ENCODE results near the gene CXCL1. TPM values are rescaled to one million over a fixed set of nuclear protein-coding genes. Genes with fewer than 3 reads are reported as not detected.
A peak's percentile ranks its signal among the peaks of the same experiment; 100 is the strongest.

The CXCL1 gene
- total RNA-seq: 17.4 and 134 TPM in 2 replicates

GRCh38 chr4:73869130-73870055 is at the start of gene CXCL1:
TSS of gene CXCL1 (plus strand) at chr4:73869393. CDS start at chr4:73869471, 78 bp downstream.
- TF ChIP-seq, protein P1, sequence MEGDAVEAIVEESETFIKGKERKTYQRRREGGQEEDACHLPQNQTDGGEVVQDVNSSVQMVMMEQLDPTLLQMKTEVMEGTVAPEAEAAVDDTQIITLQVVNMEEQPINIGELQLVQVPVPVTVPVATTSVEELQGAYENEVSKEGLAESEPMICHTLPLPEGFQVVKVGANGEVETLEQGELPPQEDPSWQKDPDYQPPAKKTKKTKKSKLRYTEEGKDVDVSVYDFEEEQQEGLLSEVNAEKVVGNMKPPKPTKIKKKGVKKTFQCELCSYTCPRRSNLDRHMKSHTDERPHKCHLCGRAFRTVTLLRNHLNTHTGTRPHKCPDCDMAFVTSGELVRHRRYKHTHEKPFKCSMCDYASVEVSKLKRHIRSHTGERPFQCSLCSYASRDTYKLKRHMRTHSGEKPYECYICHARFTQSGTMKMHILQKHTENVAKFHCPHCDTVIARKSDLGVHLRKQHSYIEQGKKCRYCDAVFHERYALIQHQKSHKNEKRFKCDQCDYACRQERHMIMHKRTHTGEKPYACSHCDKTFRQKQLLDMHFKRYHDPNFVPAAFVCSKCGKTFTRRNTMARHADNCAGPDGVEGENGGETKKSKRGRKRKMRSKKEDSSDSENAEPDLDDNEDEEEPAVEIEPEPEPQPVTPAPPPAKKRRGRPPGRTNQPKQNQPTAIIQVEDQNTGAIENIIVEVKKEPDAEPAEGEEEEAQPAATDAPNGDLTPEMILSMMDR (IDR thresholded peaks at IDR 0.05; ENCODE audit: insufficient read depth, low read depth, low read length): no peak
- H3K4me3 ChIP-seq (ENCODE audit: low read depth, low read length): peak within 1 kb of the TSS; percentile 69
- DNase-seq (ENCODE audit: low read depth): no peak

DNA sequence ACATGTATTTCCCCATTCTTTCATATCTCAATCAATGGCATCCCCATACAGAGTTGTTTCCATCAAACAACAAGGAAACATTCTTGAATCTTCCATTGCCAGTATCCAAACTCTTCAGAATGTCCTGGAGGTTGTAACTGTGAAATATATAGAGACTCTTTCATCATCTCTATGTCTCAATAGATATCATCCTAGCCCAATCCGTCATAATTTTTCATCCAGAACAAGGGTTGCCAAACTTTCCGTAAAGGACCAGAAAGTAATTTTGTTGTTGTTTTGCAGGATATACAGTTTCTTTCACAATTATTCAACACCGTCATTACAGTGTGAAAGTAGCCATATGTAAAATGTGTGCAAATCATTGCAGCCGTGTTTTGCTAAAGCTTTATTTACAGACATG is 47.9 kb upstream of the CXCL1 start:
- TF ChIP-seq, protein P1 (IDR thresholded peaks at IDR 0.05; ENCODE audit: insufficient read depth, low read depth, low read length): no peak

DNA sequence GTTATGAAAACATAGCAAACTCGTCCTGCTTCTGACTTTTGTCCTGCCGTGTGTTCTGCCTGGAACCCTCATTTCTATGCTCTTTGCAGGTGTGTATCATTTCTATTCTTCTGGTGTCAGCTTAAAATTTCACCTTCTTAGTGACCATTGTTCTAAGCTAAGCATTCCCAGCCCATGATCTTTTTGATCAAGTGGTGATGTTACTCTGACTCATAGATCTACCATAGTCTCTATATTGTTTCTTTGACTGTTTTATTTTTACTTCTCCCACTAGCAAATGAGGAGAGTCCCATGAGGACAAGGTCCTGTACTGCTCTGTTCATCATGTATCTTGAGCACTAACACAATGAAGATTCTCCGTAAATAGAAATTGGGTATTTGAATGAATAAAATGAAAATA is 46.8 kb upstream of the CXCL1 start:
- no peak overlapping the region for H3K4me3 ChIP-seq (ENCODE audit: low read depth, low read length)
- DNase-seq (ENCODE audit: low read depth): no peak
- TF ChIP-seq, protein P1 (IDR thresholded peaks at IDR 0.05; ENCODE audit: insufficient read depth, low read depth, low read length): no peak

More for the DNA sequence above, 47.9 kb upstream of the CXCL1 start:
- DNase-seq (ENCODE audit: low read depth): peak; percentile 16
- H3K4me3 ChIP-seq (ENCODE audit: low read depth, low read length): no peak overlapping the region

DNA sequence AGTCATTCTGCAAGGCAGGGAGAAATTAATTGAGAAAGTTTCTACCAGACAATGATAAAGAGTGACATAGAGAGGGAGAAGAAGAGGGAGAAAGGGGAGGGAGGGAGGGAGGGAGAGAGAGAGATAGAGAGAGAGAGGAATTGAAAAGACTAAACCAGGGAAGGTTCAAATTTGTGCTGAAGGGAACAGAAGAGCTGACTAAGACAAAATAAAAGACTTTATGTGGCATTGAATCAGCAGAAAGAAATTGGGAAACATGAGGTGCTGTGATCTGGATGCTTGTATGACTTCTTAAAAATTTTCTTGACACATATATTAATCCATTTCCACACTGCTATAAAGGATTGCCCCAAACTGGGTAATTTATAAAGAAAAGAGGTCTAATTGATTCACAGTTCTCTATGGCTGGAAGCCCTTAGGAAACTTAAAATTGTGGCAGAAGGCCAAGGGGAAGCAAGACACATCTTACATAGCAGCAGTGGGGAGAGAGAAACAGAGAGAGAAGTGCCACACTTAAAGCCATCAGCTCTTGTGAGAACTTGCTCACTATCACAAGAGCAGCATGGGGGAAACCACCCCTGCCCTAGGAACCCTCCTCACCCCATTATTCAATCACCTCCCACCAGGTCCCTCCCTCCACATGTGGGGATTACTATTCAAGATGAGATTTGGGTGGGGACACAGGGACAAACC is 46.2 kb upstream of the CXCL1 start:
- TF ChIP-seq, protein P1 (IDR thresholded peaks at IDR 0.05; ENCODE audit: insufficient read depth, low read depth, low read length): no peak
- no peak for DNase-seq (ENCODE audit: low read depth)
- no peak overlapping the region for H3K4me3 ChIP-seq (ENCODE audit: low read depth, low read length)

DNA sequence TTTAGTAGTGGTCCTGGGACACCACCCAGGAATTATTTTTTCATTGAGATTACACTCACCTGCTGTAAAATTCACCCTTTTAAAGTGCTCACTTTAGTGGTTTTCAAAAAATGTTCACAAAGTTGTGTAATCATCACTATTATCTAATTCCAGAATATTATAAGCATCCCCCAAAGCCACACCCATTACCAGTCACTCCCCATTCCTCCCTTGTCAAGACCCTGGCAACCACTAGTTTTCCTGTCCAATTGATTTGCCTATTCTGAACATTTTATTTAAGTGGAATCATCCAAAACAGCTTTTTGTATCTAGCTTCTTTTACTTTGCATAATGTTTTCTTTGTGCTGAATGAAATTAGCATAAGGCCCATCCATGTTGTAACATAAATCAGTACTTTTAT is 45.4 kb upstream of the CXCL1 start:
- H3K4me3 ChIP-seq (ENCODE audit: low read depth, low read length): no peak overlapping the region
- no peak for DNase-seq (ENCODE audit: low read depth)
- TF ChIP-seq, protein P1 (IDR thresholded peaks at IDR 0.05; ENCODE audit: insufficient read depth, low read depth, low read length): no peak

DNA sequence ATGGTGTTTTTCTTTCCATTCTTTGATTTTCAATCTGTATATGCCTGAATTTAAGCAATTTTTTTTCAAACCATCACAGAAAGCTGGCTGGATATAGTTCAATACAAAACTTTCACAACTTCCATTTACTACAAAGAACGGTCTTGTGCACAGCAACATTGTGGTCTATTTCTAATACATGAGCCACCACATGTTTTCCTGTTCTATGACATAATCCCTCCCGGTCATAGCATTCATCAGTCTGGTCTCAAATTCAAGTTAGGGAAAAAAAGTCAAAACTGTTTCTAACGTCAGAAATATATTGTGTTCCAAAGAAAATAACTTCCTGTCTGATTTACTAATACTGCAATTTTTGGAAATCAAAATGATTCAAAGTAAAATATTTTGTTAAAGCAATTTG is 40.2 kb upstream of the CXCL1 start:
- no peak for DNase-seq (ENCODE audit: low read depth)
- TF ChIP-seq, protein P1 (IDR thresholded peaks at IDR 0.05; ENCODE audit: insufficient read depth, low read depth, low read length): no peak
- H3K4me3 ChIP-seq (ENCODE audit: low read depth, low read length): no peak overlapping the region
